HG02970 (cell line): Measurements from ENCODE around the gene CACNA2D2.

Experiments
- ATAC-seq: cut with Tn5 transposase; IDR thresholded peaks from one replicate; pipeline ENCODE4 v1.9.1; 2021; ENCODE audit warnings: mild to moderate bottlenecking, moderate library complexity, moderate number of reproducible peaks; ENCODE audit not compliant: unreplicated experiment, low FRiP score

CACNA2D2 gene

GRCh38 chr3:50502584-50503423 lies 630 bp downstream of the CACNA2D2 start:
- ATAC-seq: no peak

- ATAC-seq: no peak
These were observed 1.2 kb downstream of the CACNA2D2 start for GRCh38 chr3:50502225-50502583.

- no peak for ATAC-seq
These were observed 7.6 kb downstream of the CACNA2D2 start for GRCh38 chr3:50495609-50496423.

GRCh38 chr3:50494126-50494525 lies 9.3 kb downstream of the CACNA2D2 start:
- ATAC-seq: no peak

GRCh38 chr3:50493623-50494022 lies 9.8 kb downstream of the CACNA2D2 start:
- no peak for ATAC-seq

GRCh38 chr3:50493086-50493485 lies 10.3 kb downstream of the CACNA2D2 start:
- ATAC-seq: no peak

GRCh38 chr3:50491023-50491422 lies 12.4 kb downstream of the CACNA2D2 start:
- no peak for ATAC-seq

GRCh38 chr3:50490424-50490823 lies 13.0 kb downstream of the CACNA2D2 start:
- ATAC-seq: no peak

GRCh38 chr3:50487181-50487580 lies 16.3 kb downstream of the CACNA2D2 start:
- no peak for ATAC-seq

GRCh38 chr3:50486219-50486888 lies 17.1 kb downstream of the CACNA2D2 start:
- no peak for ATAC-seq

- ATAC-seq: no peak
These were observed 18.7 kb downstream of the CACNA2D2 start for GRCh38 chr3:50484722-50485121.

GRCh38 chr3:50483374-50483773 lies 20.1 kb downstream of the CACNA2D2 start:
- ATAC-seq: no peak

GRCh38 chr3:50481992-50482391 lies 21.4 kb downstream of the CACNA2D2 start:
- ATAC-seq: no peak

GRCh38 chr3:50480471-50480870 lies 23.0 kb downstream of the CACNA2D2 start:
- no peak for ATAC-seq

- no peak for ATAC-seq
These were observed 23.9 kb downstream of the CACNA2D2 start for GRCh38 chr3:50479523-50479922.

- ATAC-seq: no peak
These were observed 24.7 kb downstream of the CACNA2D2 start for GRCh38 chr3:50478671-50479260.

GRCh38 chr3:50478051-50478450 lies 25.4 kb downstream of the CACNA2D2 start:
- ATAC-seq: no peak

- no peak for ATAC-seq
These were observed 28.1 kb downstream of the CACNA2D2 start for GRCh38 chr3:50475348-50475747.

GRCh38 chr3:50474717-50475116 lies 28.7 kb downstream of the CACNA2D2 start:
- ATAC-seq: no peak

GRCh38 chr3:50473768-50474167 lies 29.7 kb downstream of the CACNA2D2 start:
- no peak for ATAC-seq

- ATAC-seq: no peak
These were observed 30.5 kb downstream of the CACNA2D2 start for GRCh38 chr3:50472958-50473357.
